Measurements from ENCODE around the gene IL13.

GRCh38 chr5:132666310-132667123, 8.5 kb downstream of the IL13 start:
- TF ChIP-seq CTCF (IDR thresholded peaks at IDR 0.05) (no peak), POLR2A (IDR thresholded peaks at IDR 0.05) (no peak)
